GM19463 (cell line): Measurements from ENCODE around the gene FAM131B.

Experiments used
- ATAC-seq: cut with Tn5 transposase; IDR thresholded peaks from one replicate; pipeline ENCODE4 v1.9.1; 2021; ENCODE audit warnings: mild to moderate bottlenecking, moderate library complexity; ENCODE audit not compliant: unreplicated experiment

FAM131B gene

GRCh38 chr7:143325240-143325639, 37.3 kb downstream of the FAM131B start:
- peak; percentile 44 for ATAC-seq

- ATAC-seq: no peak
Measured at GRCh38 chr7:143323653-143324052, 38.9 kb downstream of the FAM131B start.

GRCh38 chr7:143322760-143323633, 39.5 kb downstream of the FAM131B start:
- no peak for ATAC-seq

- ATAC-seq: no peak
Measured at GRCh38 chr7:143321734-143322133, 40.8 kb downstream of the FAM131B start.

GRCh38 chr7:143321242-143321641, 41.3 kb downstream of the FAM131B start:
- no peak for ATAC-seq

GRCh38 chr7:143320620-143321019, 41.9 kb downstream of the FAM131B start:
- ATAC-seq: no peak

GRCh38 chr7:143318661-143319060, 43.9 kb downstream of the FAM131B start:
- no peak for ATAC-seq

- ATAC-seq: no peak
Measured at GRCh38 chr7:143316492-143316891, 46.0 kb downstream of the FAM131B start.

- ATAC-seq: no peak
Measured at GRCh38 chr7:143315776-143316175, 46.7 kb downstream of the FAM131B start, which contains the start of gene CLCN1. Gene CLCN1 (plus strand): TSS chr7:143316111. CDS start chr7:143316213, 102 bp downstream.

- no peak for ATAC-seq
Measured at GRCh38 chr7:143314127-143314526, 48.4 kb downstream of the FAM131B start.

- no peak for ATAC-seq
Measured at GRCh38 chr7:143308632-143309031, 53.9 kb downstream of the FAM131B start.

GRCh38 chr7:143305423-143306070, 57.0 kb downstream of the FAM131B start:
- no peak for ATAC-seq

- no peak for ATAC-seq
Measured at GRCh38 chr7:143304938-143305337, 57.6 kb downstream of the FAM131B start.

GRCh38 chr7:143303733-143304132, 58.8 kb downstream of the FAM131B start:
- no peak for ATAC-seq
